GM10248 (cell line): ENCODE measurements around the gene OR7C2.
"Not testable (repeated sequence)": the region's sequence is repeated elsewhere in the genome, so short reads cannot be mapped to it uniquely, and the experiment has no call there.

ENCODE experiments used
- CTCF ChIA-PET: fragments of 300-600 bp; sonication (Branson Sonifier 250); formaldehyde crosslinking; extraction: SDS; loops from one replicate; lab custom pipeline; 2021; ENCODE audit warnings: antibody characterized with exemption; lab: Yijun Ruan, JAX
- POLR2A ChIA-PET: fragments of 350-650 bp; sonication (Branson Sonifier 250); formaldehyde crosslinking; extraction: SDS; loops from one replicate; lab custom pipeline; 2020; ENCODE audit warnings: antibody characterized with exemption; lab: Yijun Ruan, JAX
- DNase-seq: peaks from one replicate; pipeline ENCODE4 v3.0.0; 2012; ENCODE audit errors: extremely low spot score
- TF ChIP-seq, protein P1 (sequence below): IDR thresholded peaks from 2 replicates; pipeline ENCODE4 v1.5.1; 2012; ENCODE audit warnings: mild to moderate bottlenecking, low read depth; ENCODE audit errors: extremely low read depth, missing control alignments, control extremely low read depth

OR7C2 gene

GRCh38 chr19:14940266-14940665, 1.0 kb upstream of the OR7C2 start:
- ChIA-PET POLR2A (no interaction called here), CTCF (no interaction called here)
- DNase-seq: no peak
- TF ChIP-seq, protein P1, sequence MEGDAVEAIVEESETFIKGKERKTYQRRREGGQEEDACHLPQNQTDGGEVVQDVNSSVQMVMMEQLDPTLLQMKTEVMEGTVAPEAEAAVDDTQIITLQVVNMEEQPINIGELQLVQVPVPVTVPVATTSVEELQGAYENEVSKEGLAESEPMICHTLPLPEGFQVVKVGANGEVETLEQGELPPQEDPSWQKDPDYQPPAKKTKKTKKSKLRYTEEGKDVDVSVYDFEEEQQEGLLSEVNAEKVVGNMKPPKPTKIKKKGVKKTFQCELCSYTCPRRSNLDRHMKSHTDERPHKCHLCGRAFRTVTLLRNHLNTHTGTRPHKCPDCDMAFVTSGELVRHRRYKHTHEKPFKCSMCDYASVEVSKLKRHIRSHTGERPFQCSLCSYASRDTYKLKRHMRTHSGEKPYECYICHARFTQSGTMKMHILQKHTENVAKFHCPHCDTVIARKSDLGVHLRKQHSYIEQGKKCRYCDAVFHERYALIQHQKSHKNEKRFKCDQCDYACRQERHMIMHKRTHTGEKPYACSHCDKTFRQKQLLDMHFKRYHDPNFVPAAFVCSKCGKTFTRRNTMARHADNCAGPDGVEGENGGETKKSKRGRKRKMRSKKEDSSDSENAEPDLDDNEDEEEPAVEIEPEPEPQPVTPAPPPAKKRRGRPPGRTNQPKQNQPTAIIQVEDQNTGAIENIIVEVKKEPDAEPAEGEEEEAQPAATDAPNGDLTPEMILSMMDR: no peak

DNA sequence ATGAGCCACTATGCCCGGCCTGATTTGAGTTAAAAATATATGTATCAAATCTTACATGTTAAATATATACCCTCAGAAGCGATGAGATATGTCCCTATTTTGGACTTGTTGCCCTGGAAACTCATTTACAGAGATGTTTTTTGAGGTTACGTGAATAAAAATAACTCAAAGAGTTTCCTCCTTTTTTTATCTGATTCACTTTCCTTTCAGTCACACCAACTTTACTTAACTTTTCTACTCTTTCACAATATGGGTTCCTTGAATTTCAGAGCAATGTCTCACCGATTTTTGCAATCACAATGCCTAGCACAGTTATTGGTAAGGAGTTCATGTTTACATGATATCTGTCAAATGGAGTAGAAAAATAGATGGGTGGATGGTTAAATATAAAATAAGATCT, 2.3 kb downstream of the OR7C2 start:
- DNase-seq: peak; percentile 34
- TF ChIP-seq, protein P1: no peak
- ChIA-PET POLR2A (no interaction called here), CTCF (interaction anchor here (1.0 kb wide), 1 partner anchor 11 kb away, joined by 3 read pairs; no protein-coding TSS in a partner anchor)

DNA sequence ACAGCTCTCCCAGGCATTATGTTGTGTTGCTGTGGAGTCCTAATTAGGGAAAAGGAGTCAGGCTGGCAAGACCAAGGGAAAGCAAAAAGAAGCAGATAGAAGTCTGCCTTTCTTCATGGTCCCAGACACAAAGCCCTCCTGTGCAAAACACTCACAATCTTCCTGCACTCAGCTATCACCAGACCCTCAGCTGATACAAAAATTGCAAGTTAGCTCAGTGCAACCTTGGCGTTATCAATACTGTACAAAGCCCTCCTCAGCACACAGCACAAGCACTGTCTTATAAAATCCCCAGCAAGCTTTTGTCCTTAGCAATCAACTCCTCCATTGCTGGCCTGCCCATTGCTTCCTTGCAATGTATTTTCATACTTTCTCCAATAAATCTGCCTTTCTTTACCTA, 3.2 kb downstream of the OR7C2 start:
- ChIA-PET POLR2A (no interaction called here), CTCF (interaction anchor here (1.0 kb wide), 1 partner anchor 12 kb away, joined by 3 read pairs; no protein-coding TSS in a partner anchor)
- no peak for DNase-seq
- TF ChIP-seq, protein P1: no peak

GRCh38 chr19:14949413-14949812, 8.1 kb downstream of the OR7C2 start:
- POLR2A ChIA-PET, CTCF ChIA-PET, DNase-seq: not testable (repeated sequence)

- ChIA-PET POLR2A (no interaction called here), CTCF (no interaction called here)
- DNase-seq: no peak
- TF ChIP-seq, protein P1: no peak
Measured at GRCh38 chr19:14949876-14950275, 8.6 kb downstream of the OR7C2 start.

DNA sequence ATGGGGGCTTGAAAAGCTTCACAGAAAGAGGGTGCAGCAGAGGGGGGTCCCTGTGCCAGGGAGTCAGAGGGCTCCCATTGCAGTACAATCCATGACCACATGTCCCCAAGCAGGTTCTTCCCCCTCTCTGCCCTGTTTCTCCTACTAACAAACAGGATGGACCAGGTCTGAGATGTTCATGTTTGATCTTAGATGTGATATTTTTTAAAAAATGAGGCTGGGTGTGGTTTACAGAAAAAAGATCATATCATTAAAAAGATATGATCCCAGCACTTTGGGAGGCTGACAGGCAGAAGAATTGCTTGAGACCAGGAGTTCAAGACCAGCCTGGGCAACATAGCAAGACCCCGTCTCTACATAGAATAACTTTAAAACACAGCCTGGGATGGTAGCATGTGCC, 9.1 kb downstream of the OR7C2 start:
- POLR2A ChIA-PET: no interaction called here

GRCh38 chr19:14952767-14953166, 11.5 kb downstream of the OR7C2 start:
- POLR2A ChIA-PET: no interaction called here
- TF ChIP-seq, protein P1: no peak
- CTCF ChIA-PET: no interaction called here
- DNase-seq: no peak

More for the DNA sequence above, 9.1 kb downstream of the OR7C2 start:
- CTCF ChIA-PET: no interaction called here
- no peak for DNase-seq
- TF ChIP-seq, protein P1: no peak
